ENCODE results near the gene PIGH.
"Not testable (repeated sequence)": the region's sequence is repeated elsewhere in the genome, so short reads cannot be mapped to it uniquely, and the experiment has no call there.

The PIGH gene

GRCh38 chr14:67607646-67608045, 7.6 kb upstream of the PIGH start:
- no peak for DNase-seq

- DNase-seq: no peak
These were observed 3.0 kb upstream of the PIGH start for GRCh38 chr14:67602995-67603545.

- DNase-seq: no peak
These were observed 2.0 kb upstream of the PIGH start for GRCh38 chr14:67602076-67602475.

- not testable (repeated sequence) for DNase-seq
These were observed 500 bp upstream of the PIGH start for GRCh38 chr14:67600562-67600974.

GRCh38 chr14:67595392-67595791, 4.7 kb downstream of the PIGH start:
- DNase-seq: no peak

GRCh38 chr14:67593650-67594049, 6.4 kb downstream of the PIGH start:
- DNase-seq: not testable (repeated sequence)

- DNase-seq: no peak
These were observed 10.8 kb downstream of the PIGH start for GRCh38 chr14:67589204-67589770.

GRCh38 chr14:67586369-67586768, 13.7 kb downstream of the PIGH start:
- no peak for DNase-seq

- DNase-seq: no peak
These were observed 15.1 kb downstream of the PIGH start for GRCh38 chr14:67584978-67585377.

- DNase-seq: no peak
These were observed 16.1 kb downstream of the PIGH start for GRCh38 chr14:67583711-67584644.

GRCh38 chr14:67582061-67582460, 18.0 kb downstream of the PIGH start:
- no peak for DNase-seq

GRCh38 chr14:67581643-67582042, 18.4 kb downstream of the PIGH start:
- no peak for DNase-seq

GRCh38 chr14:67580336-67581171, 19.5 kb downstream of the PIGH start:
- DNase-seq: no peak

- no peak for DNase-seq
These were observed 20.4 kb downstream of the PIGH start for GRCh38 chr14:67579636-67580035.

GRCh38 chr14:67579040-67579439, 21.0 kb downstream of the PIGH start:
- DNase-seq: no peak

GRCh38 chr14:67577909-67578749, 21.9 kb downstream of the PIGH start:
- DNase-seq: no peak

GRCh38 chr14:67577181-67577808, 22.8 kb downstream of the PIGH start:
- no peak for DNase-seq

GRCh38 chr14:67576216-67576955, 23.7 kb downstream of the PIGH start:
- DNase-seq: no peak

- DNase-seq: no peak
These were observed 24.4 kb downstream of the PIGH start for GRCh38 chr14:67575684-67576083.

- no peak for DNase-seq
These were observed 25.3 kb downstream of the PIGH start for GRCh38 chr14:67574806-67575205.

- no peak for DNase-seq
These were observed 25.9 kb downstream of the PIGH start for GRCh38 chr14:67574156-67574555.

Measured in midbrain (tissue), 1 donor.